Esophagus squamous epithelium (tissue), 4 donors: ENCODE data around the gene SLC12A8.

Source experiments
- CTCF ChIP-seq, 6 experiments: fragments of 450-650 bp in 4 of 6; fragments of 200-600 bp in 2 of 6; sonication (generic) in 2 of 6; IDR thresholded peaks; one replicate each; pipeline ENCODE4 v1.5.1; 2016 to 2019; ENCODE audit warnings: antibody characterized with exemption in 6 of 6, mild to moderate bottlenecking in 4 of 6, moderate library complexity in 4 of 6
- POLR2A ChIP-seq, 4 donors: fragments of 450-650 bp; IDR thresholded peaks; one replicate each; pipeline ENCODE4 v1.6.1; 2017; ENCODE audit warnings: antibody characterized with exemption in 4 of 4, mild to moderate bottlenecking in 4 of 4, moderate library complexity in 3 of 4

GRCh38 chr3:125125821-125126245 is 86.7 kb downstream of the SLC12A8 start:
- TF ChIP-seq CTCF (IDR thresholded peaks at IDR 0.05): no peak
- TF ChIP-seq POLR2A (IDR thresholded peaks at IDR 0.05): no peak
